ENCODE results near the gene EBNA1BP2.
A peak's percentile ranks its signal among the peaks of the same experiment; 100 is the strongest.
"Not testable (repeated sequence)": the region's sequence is repeated elsewhere in the genome, so short reads cannot be mapped to it uniquely, and the experiment has no call there.

The EBNA1BP2 gene

GRCh38 chr1:43149889-43150288, 22.2 kb downstream of the EBNA1BP2 start:
- DNase-seq (ENCODE audit: low read depth): no peak
- no peak overlapping the region for H3K4me3 ChIP-seq (ENCODE audit: low read length)
- no peak for TF ChIP-seq CTCF (IDR thresholded peaks at IDR 0.05; ENCODE audit: insufficient read depth, low read depth, low read length, missing control alignments)

- TF ChIP-seq CTCF (IDR thresholded peaks at IDR 0.05; ENCODE audit: insufficient read depth, low read depth, low read length, missing control alignments): no peak
- peak overlapping the region; percentile 40 for H3K4me3 ChIP-seq (ENCODE audit: low read length)
- DNase-seq (ENCODE audit: low read depth): peak; percentile 76
Measured at GRCh38 chr1:43147625-43148327, 24.3 kb downstream of the EBNA1BP2 start.

- no peak for TF ChIP-seq CTCF (IDR thresholded peaks at IDR 0.05; ENCODE audit: insufficient read depth, low read depth, low read length, missing control alignments)
- DNase-seq (ENCODE audit: low read depth): peak; percentile 70
- no peak overlapping the region for H3K4me3 ChIP-seq (ENCODE audit: low read length)
Measured at GRCh38 chr1:43144237-43144636, 27.9 kb downstream of the EBNA1BP2 start.

- peak; percentile 24 for TF ChIP-seq CTCF (IDR thresholded peaks at IDR 0.05; ENCODE audit: insufficient read depth, low read depth, low read length, missing control alignments)
- no peak overlapping the region for H3K4me3 ChIP-seq (ENCODE audit: low read length)
- no peak for DNase-seq (ENCODE audit: low read depth)
Measured at GRCh38 chr1:43143441-43143888, 28.6 kb downstream of the EBNA1BP2 start.

- no peak overlapping the region for H3K4me3 ChIP-seq (ENCODE audit: low read length)
- no peak for DNase-seq (ENCODE audit: low read depth)
- TF ChIP-seq CTCF (IDR thresholded peaks at IDR 0.05; ENCODE audit: insufficient read depth, low read depth, low read length, missing control alignments): no peak
Measured at GRCh38 chr1:43140583-43140982, 31.5 kb downstream of the EBNA1BP2 start.

- no peak for TF ChIP-seq CTCF (IDR thresholded peaks at IDR 0.05; ENCODE audit: insufficient read depth, low read depth, low read length, missing control alignments)
- no peak for DNase-seq (ENCODE audit: low read depth)
- no peak overlapping the region for H3K4me3 ChIP-seq (ENCODE audit: low read length)
Measured at GRCh38 chr1:43140010-43140409, 32.1 kb downstream of the EBNA1BP2 start.

- not testable (repeated sequence) for DNase-seq (ENCODE audit: low read depth); H3K4me3 ChIP-seq (ENCODE audit: low read length)
Measured at GRCh38 chr1:43139295-43139694, 32.8 kb downstream of the EBNA1BP2 start.
